Lower lobe of right lung (tissue), 2 donors: ENCODE measurements around the gene ANGEL1. TPM values are rescaled to one million over a fixed set of nuclear protein-coding genes. Genes with fewer than 3 reads are reported as not detected.

ENCODE experiments used
- ATAC-seq, 2 donors: fragments of 200-7000 bp; cut with Tn5 transposase; one replicate each; pipeline ENCODE4 v1.9.1; 2020 to 2022; ENCODE audit warnings: mild to moderate bottlenecking in 2 of 2, moderate library complexity in 2 of 2
- DNase-seq: peaks from one replicate; pipeline ENCODE4 v3.0.0-alpha.2; 2020
- H3K27ac ChIP-seq: fragments of 200-600 bp; one replicate; pipeline ENCODE4 v1.8.0; 2022
- H3K27me3 ChIP-seq: fragments of 200-600 bp; one replicate; pipeline ENCODE4 v1.8.0; 2022; ENCODE audit warnings: low read depth
- H3K36me3 ChIP-seq: fragments of 200-600 bp; one replicate; pipeline ENCODE4 v1.8.0; 2022; ENCODE audit warnings: mild to moderate bottlenecking
- H3K4me1 ChIP-seq: fragments of 200-600 bp; one replicate; pipeline ENCODE4 v1.8.0; 2022
- H3K4me3 ChIP-seq: fragments of 200-600 bp; one replicate; pipeline ENCODE4 v1.8.0; 2022; ENCODE audit warnings: mild to moderate bottlenecking
- H3K9me3 ChIP-seq: fragments of 200-600 bp; one replicate; pipeline ENCODE4 v1.8.0; 2022
- intact Hi-C: fragments of 100-400 bp; cut with DNase I; formaldehyde crosslinking; loops from one replicate; pipeline ENCODE4 v1.11.0; 2022
- total RNA-seq: library from RNA; stranded (reverse); fragmentation: NEBNext Ultra II Directional; extraction: Animal tissue kit (Norgen Biotek cat#: 25700); gene quantifications from one replicate; pipeline ENCODE4 v1.2.1, GENCODE V29; 2021
- TF ChIP-seq, protein P1 (sequence below): fragments of 200-600 bp; IDR thresholded peaks from one replicate; pipeline ENCODE4 v1.8.0; 2022; ENCODE audit warnings: antibody characterized with exemption, mild to moderate bottlenecking
- donor health status: DM: no; HTN: yes; CAD: no; lungs with severe emphysema.

The ANGEL1 gene
- total RNA-seq, 1 donor from 2014 or later: 28.9 TPM

DNA sequence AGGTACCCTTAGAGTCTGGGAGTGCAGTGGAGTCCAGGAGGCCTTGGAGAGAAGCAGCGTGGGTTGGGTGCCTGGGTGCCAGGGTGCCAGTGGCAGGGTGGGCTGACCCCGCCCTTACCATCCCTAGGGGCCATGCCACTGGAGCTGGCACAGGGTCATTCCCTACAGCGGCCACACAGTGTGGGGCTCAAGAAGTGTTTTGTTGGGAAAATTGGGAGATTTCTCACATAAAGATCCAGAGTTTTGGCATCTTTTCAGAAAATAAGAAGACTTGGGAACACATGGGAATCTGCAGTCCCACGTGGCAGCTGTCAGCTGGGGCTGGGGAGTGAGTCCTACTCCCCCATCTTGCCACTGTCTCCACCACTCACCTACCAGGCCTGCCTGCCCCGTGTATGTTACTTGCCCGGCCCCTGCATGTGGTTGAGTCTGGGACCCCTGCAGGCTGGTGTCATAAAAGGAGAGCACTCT lies 47.2 kb downstream of the ANGEL1 start:
- Histone ChIP-seq H3K4me1 (peaks cover 34% of the 10 kb centered on the region), H3K27me3 (no peaks in the 10 kb centered on the region), H3K4me3 (no peak overlapping the region), H3K36me3 (no peaks in the 10 kb centered on the region), H3K9me3 (no peaks in the 10 kb centered on the region), H3K27ac (no peak overlapping the region)
- intact Hi-C loops: no loop called here
- TF ChIP-seq, protein P1, sequence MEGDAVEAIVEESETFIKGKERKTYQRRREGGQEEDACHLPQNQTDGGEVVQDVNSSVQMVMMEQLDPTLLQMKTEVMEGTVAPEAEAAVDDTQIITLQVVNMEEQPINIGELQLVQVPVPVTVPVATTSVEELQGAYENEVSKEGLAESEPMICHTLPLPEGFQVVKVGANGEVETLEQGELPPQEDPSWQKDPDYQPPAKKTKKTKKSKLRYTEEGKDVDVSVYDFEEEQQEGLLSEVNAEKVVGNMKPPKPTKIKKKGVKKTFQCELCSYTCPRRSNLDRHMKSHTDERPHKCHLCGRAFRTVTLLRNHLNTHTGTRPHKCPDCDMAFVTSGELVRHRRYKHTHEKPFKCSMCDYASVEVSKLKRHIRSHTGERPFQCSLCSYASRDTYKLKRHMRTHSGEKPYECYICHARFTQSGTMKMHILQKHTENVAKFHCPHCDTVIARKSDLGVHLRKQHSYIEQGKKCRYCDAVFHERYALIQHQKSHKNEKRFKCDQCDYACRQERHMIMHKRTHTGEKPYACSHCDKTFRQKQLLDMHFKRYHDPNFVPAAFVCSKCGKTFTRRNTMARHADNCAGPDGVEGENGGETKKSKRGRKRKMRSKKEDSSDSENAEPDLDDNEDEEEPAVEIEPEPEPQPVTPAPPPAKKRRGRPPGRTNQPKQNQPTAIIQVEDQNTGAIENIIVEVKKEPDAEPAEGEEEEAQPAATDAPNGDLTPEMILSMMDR: no peak
- no peak for DNase-seq
- ATAC-seq: no peak

DNA sequence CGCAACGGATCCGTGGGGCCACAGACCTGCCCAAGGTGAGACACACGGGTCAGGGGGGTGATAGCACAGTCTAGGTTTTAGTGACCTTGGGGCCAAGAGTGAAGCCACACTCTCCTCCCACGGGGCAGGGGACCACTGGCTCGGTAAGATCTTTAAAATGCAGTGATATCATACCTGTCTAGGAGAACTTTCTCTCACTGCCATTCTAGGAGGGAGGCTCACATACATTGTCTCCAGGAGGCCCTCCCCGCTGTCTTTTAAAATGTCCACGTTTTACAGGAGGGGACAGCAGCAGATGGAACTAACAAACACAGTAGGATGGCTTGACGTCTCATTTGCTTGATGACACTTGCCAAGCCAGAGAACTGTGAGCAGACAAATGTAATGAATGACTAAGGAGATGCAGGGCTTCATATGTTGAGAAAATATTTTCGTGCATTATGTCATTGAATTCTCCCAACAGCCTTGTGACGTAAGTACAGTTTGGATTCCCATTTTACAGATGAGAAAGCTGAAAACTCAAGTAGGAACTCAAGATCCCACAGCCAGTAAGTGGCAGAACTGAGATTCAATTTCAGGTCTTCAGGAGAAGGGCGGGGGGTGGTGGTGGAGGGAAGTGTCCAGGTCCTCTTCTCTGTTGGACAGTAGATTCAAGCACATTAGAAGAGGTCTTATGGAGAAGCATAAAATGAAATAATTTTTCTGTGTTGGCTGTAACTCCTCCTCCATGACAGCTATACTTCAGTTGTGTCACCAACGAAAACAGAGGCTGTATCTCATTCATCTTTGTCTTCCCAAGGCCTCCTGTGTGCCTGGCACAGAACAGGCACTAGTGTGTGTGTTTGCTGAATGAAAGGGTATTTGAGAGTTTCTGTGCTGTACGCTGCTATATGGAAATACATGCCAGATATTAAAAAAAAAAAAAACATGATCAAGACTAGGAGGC lies 49.3 kb downstream of the ANGEL1 start:
- H3K36me3 ChIP-seq: no peaks in the 10 kb centered on the region
- H3K27ac ChIP-seq: peak overlapping the region; percentile 85
- DNase-seq: no peak
- peaks cover 24% of the 10 kb centered on the region for H3K4me1 ChIP-seq
- H3K9me3 ChIP-seq: no peaks in the 10 kb centered on the region
- TF ChIP-seq, protein P1: no peak
- intact Hi-C loops: no loop called here
- ATAC-seq: no peak
- H3K27me3 ChIP-seq: no peaks in the 10 kb centered on the region
- H3K4me3 ChIP-seq: peak overlapping the region; percentile 86

DNA sequence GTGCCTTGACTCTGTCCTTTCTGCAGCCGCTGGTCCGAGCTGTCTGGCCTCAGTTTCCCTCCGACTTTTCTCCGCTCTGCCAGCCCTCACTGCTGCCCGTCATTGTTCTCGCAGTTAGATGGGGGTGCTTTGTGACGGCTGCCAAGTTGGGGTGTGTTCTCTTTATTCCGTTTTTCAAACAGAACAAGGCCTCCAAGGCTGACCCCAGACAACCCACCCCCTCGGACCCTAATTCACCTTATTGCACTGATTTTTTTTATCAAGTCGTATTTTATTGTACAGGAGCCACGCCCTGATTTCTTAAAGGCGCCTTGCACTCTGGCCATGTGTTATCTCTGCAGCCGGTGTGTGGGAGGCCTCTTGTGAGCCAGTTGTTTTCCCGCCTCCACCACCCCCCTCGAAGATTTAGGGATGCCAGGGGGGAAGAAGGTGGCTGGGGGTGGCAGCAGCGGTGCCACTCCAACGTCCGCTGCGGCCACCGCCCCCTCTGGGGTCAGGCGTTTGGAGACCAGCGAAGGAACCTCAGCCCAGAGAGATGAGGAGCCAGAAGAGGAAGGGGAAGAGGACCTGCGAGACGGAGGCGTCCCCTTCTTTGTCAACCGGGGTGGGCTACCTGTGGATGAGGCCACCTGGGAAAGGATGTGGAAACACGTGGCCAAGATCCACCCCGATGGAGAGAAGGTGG lies 50.1 kb downstream of the ANGEL1 start:
- no peak for DNase-seq
- peaks cover 17% of the 10 kb centered on the region for H3K4me1 ChIP-seq

DNA sequence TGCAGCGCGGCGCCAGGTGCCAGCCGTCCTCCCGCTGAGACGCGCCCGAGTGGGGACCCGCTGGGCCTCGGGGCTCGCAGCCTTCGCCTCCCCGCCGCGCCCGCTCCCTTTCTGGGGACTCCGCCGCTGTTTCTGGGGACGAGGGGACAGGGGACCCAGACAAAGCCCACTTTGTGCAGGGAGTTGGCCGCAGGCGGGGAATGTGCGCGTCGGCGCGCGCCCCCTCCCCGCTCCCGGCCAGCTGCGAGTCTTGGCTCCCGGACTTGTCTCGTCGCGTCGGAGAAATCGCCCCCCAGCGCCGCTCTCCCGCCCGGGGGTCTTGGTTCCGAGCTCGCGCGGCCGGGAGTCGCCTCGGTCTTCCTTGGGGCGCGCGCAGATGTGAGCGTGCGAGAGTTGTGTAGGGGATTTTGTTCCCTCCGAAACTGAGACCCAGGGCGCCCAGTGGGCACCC lies 50.7 kb downstream of the ANGEL1 start:
- DNase-seq: no peak
- peak overlapping the region; percentile 86 for H3K4me3 ChIP-seq
- TF ChIP-seq, protein P1: no peak
- H3K36me3 ChIP-seq: no peaks in the 10 kb centered on the region
- peaks cover 17% of the 10 kb centered on the region for H3K4me1 ChIP-seq
- no peaks in the 10 kb centered on the region for H3K27me3 ChIP-seq
- H3K9me3 ChIP-seq: no peaks in the 10 kb centered on the region
- intact Hi-C loops: no loop called here
- ATAC-seq: peak in 1 of 2 donors; percentile 2
- peak overlapping the region; percentile 85 for H3K27ac ChIP-seq

More for the DNA sequence above, 50.1 kb downstream of the ANGEL1 start:
- intact Hi-C loops: no loop called here
- Histone ChIP-seq H3K9me3 (no peaks in the 10 kb centered on the region), H3K27me3 (no peaks in the 10 kb centered on the region), H3K27ac (peak overlapping the region; percentile 85), H3K4me3 (peak overlapping the region; percentile 86), H3K36me3 (no peaks in the 10 kb centered on the region)
- TF ChIP-seq, protein P1: no peak
- ATAC-seq: peak in 1 of 2 donors; percentile 20

DNA sequence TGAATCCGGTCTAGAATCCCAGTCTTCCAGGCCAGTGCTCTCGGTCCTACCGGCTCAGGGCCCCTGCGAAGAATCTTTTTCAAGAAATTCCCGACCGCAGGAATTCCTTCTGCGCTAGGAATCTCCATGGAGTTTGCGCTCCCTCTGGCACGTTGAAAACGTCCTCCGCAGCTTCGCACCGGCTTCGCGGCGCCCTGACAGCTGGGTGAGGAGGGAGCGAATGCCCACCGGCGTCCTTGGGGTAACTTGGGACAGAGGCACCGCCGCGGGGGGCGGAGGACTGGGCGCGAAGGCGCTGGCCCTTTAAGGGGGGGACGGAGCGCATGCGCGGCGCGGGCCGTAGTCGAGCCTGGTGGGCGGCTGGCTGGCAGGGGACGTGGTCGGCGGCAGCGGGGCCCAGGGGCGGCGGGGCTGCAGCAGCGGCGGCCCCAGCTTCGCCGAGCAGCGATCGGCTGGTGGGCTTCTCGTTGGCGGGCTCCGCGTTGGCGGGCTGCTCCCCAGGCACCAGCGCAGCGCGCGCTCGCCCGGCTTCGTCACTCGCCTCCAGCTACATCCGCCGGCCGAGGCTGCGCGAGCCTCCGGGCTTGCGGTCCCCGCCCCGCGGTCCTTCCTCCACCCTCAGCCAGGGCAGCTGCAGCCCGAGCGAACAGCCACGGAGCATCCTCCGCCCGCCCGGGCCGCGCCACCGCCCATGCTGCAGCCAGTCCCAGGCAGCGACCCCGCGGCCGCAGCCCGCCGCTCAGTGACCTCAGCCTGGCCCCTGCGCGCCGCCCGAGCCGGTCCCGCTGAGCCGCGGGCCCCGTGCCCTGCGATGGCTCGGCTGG lies 51.3 kb downstream of the ANGEL1 start, which contains the start of gene VASH1:
Gene VASH1, plus strand, starts transcription at position 333 of the 824 bp plus-strand sequence. CDS start 1,354 bp downstream, outside the sequence.
- peak within 1 kb of the TSS; percentile 86 for H3K4me3 ChIP-seq
- ATAC-seq (peak; percentile 83 to 86), DNase-seq (peak; percentile 80)
- H3K4me1 ChIP-seq: peaks cover 17% of the 10 kb centered on the region
- H3K36me3 ChIP-seq: no peaks in the 10 kb centered on the region
- no peaks in the 10 kb centered on the region for H3K27me3 ChIP-seq
- H3K27ac ChIP-seq: peak within 1 kb of the TSS; percentile 85
- intact Hi-C loops: no loop called here
- H3K9me3 ChIP-seq: no peaks in the 10 kb centered on the region
- TF ChIP-seq, protein P1: no peak
